SK-N-SH (cell line): Measurements from ENCODE around the gene SERPINA12. TPM values are rescaled to one million over a fixed set of nuclear protein-coding genes. Genes with fewer than 3 reads are reported as not detected.

Source experiments
- CTCF ChIA-PET: fragments of 300-600, 350-600 bp; formaldehyde crosslinking; extraction: SDS; loops from one replicate; lab custom pipeline; 2021; lab: Yijun Ruan, JAX
- POLR2A ChIA-PET: fragments of 350-600 bp; sonication (Branson Sonifier 250); formaldehyde crosslinking; extraction: SDS; loops from one replicate; lab custom pipeline; 2020; ENCODE audit warnings: antibody characterized with exemption, inconsistent platforms; lab: Yijun Ruan, JAX
- DNase-seq: peaks from one replicate; pipeline ENCODE4 v3.0.0; 2012
- H2AFZ ChIP-seq: fragments of 200-600 bp; sonication (generic); 2 replicates; pipeline ENCODE4 v1.8.1; 2016; ENCODE audit warnings: antibody characterized with exemption, mild to moderate bottlenecking, low read depth
- H3F3A ChIP-seq: fragments of 200-600 bp; sonication (generic); replicated peaks from 2 replicates; pipeline ENCODE3; 2016; ENCODE audit warnings: antibody characterized with exemption, mild to moderate bottlenecking; ENCODE audit not compliant: insufficient read depth
- H3K27ac ChIP-seq, 2 experiments: fragments of 200-500 bp in 1 of 2; fragments of 200-600 bp in 1 of 2; sonication (Bioruptor generic) in 1 of 2; sonication (generic), shearing (Covaris generic) in 1 of 2; 2 replicates each; pipeline versions ENCODE4 v1.5.1 to v1.6.1; 2014 to 2016; ENCODE audit warnings: low read depth in 2 of 2, inconsistent platforms in 1 of 2, low read length in 1 of 2, mild to moderate bottlenecking in 1 of 2, mixed read lengths in 1 of 2
- H3K27me3 ChIP-seq: fragments of 200-600 bp; sonication (generic), shearing (Covaris generic); 2 replicates; pipeline ENCODE4 v1.6.1; 2016; ENCODE audit warnings: mixed run types; ENCODE audit not compliant: insufficient read depth
- H3K36me3 ChIP-seq, 2 experiments: fragments of 200-500 bp in 1 of 2; fragments of 200-600 bp in 1 of 2; sonication (Bioruptor generic) in 1 of 2; sonication (generic) in 1 of 2; replicated peaks in 1 of 2; 2 replicates each; pipeline versions ENCODE3 to v1.5.1; 2014 to 2016; ENCODE audit warnings: low read length in 1 of 2, mild to moderate bottlenecking in 1 of 2; ENCODE audit not compliant: insufficient read depth in 2 of 2, control insufficient read depth in 1 of 2
- H3K4me1 ChIP-seq, 2 experiments: fragments of 200-500 bp in 1 of 2; fragments of 200-600 bp in 1 of 2; sonication (Bioruptor generic) in 1 of 2; sonication (generic), shearing (Covaris generic) in 1 of 2; 2 replicates each; pipeline versions ENCODE4 v1.5.1 to v1.6.1; 2014 to 2016; ENCODE audit warnings: low read depth in 1 of 2, low read length in 1 of 2, mixed run types in 1 of 2; ENCODE audit not compliant: insufficient read depth in 2 of 2, control insufficient read depth in 1 of 2
- H3K4me2 ChIP-seq: fragments of 200-600 bp; sonication (generic), shearing (Covaris generic); 2 replicates; pipeline ENCODE4 v1.6.1; 2017; ENCODE audit warnings: mixed run types
- H3K4me3 ChIP-seq, 2 experiments: fragments of 200-500 bp in 1 of 2; fragments of 200-600 bp in 1 of 2; sonication (Bioruptor generic) in 1 of 2; sonication (generic), shearing (Covaris generic) in 1 of 2; 2 replicates each; pipeline versions ENCODE4 v1.5.1 to v1.8.1; 2014 to 2016; ENCODE audit warnings: low read depth in 2 of 2, inconsistent platforms in 1 of 2, low read length in 1 of 2, mild to moderate bottlenecking in 1 of 2, mixed read lengths in 1 of 2, moderate library complexity in 1 of 2
- H3K79me2 ChIP-seq: fragments of 200-600 bp; sonication (generic); 2 replicates; pipeline ENCODE4 v1.8.1; 2017; ENCODE audit warnings: mild to moderate bottlenecking; ENCODE audit not compliant: insufficient read depth
- H3K9ac ChIP-seq: fragments of 200-600 bp; sonication (generic); 2 replicates; pipeline ENCODE4 v1.6.1; 2017; ENCODE audit warnings: mixed run types
- H3K9me2 ChIP-seq: fragments of 200-600 bp; sonication (generic); 2 replicates; pipeline ENCODE4 v1.6.1; 2017; ENCODE audit warnings: mixed run types
- H3K9me3 ChIP-seq: fragments of 200-600 bp; sonication (generic); 2 replicates; pipeline ENCODE4 v1.6.1; 2017; ENCODE audit warnings: mixed run types, mild to moderate bottlenecking, moderate library complexity
- H4K20me1 ChIP-seq: fragments of 200-600 bp; sonication (generic); 2 replicates; pipeline ENCODE4 v1.6.1; 2017; ENCODE audit warnings: mild to moderate bottlenecking, mixed run types; ENCODE audit not compliant: insufficient read depth
- CHD2 ChIP-seq: fragments of 150-350 bp; IDR thresholded peaks from 2 replicates; pipeline ENCODE4 v1.6.1; 2018; ENCODE audit warnings: low read length; ENCODE audit not compliant: partially characterized antibody
- EP300 ChIP-seq, 2 experiments: IDR thresholded peaks; 2 replicates each; pipeline versions ENCODE4 v1.4.0 to v1.6.1; 2012; ENCODE audit warnings: borderline replicate concordance in 1 of 2, low read depth in 1 of 2, low read length in 1 of 2
- EZH2phosphoT487 ChIP-seq: fragments of 200-600 bp; sonication (generic); IDR thresholded peaks from 2 replicates; pipeline ENCODE4 v1.6.1; 2017; ENCODE audit warnings: low read depth, mixed run types, mild to moderate bottlenecking, antibody characterized with exemption, moderate library complexity, borderline replicate concordance
- FOXJ3 ChIP-seq: sonication (generic); formaldehyde crosslinking; IDR thresholded peaks from 2 replicates; pipeline ENCODE4 v1.5.1; 2020; ENCODE audit warnings: mild to moderate bottlenecking, missing genetic modification reagents
- FOXM1 ChIP-seq: IDR thresholded peaks from 2 replicates; pipeline ENCODE4 v1.4.0; 2012; ENCODE audit warnings: low read depth, mild to moderate bottlenecking
- GATA2 ChIP-seq: sonication (generic); formaldehyde crosslinking; IDR thresholded peaks from 2 replicates; pipeline ENCODE4 v1.5.0; 2020; ENCODE audit warnings: mild to moderate bottlenecking, missing genetic modification reagents
- MXI1 ChIP-seq: IDR thresholded peaks from 2 replicates; pipeline ENCODE4 v1.6.1; 2012; ENCODE audit warnings: mild to moderate bottlenecking, low read depth, low read length, improper control_type of control experiment
- NFIC ChIP-seq: IDR thresholded peaks from 2 replicates; pipeline ENCODE4 v1.4.0; 2012; ENCODE audit warnings: borderline replicate concordance
- POLR2AphosphoS5 ChIP-seq: IDR thresholded peaks from 2 replicates; pipeline ENCODE4 v1.6.1; 2012; ENCODE audit warnings: low read depth, low read length
- RFX5 ChIP-seq: IDR thresholded peaks from 2 replicates; pipeline ENCODE4 v1.6.1; 2012; ENCODE audit warnings: mild to moderate bottlenecking, improper control_type of control experiment, low read length
- SIN3A ChIP-seq: IDR thresholded peaks from 2 replicates; pipeline ENCODE4 v1.6.1; 2012; ENCODE audit warnings: low read depth, mild to moderate bottlenecking, low read length, moderate library complexity, borderline replicate concordance
- TAF1 ChIP-seq: IDR thresholded peaks from 2 replicates; pipeline ENCODE4 v1.6.1; 2012; ENCODE audit warnings: low read depth, mild to moderate bottlenecking, low read length, moderate library complexity, borderline replicate concordance
- TCF12 ChIP-seq: IDR thresholded peaks from 2 replicates; pipeline ENCODE4 v1.4.0; 2012
- YY1 ChIP-seq: IDR thresholded peaks from 2 replicates; pipeline ENCODE4 v1.4.0; 2012; ENCODE audit warnings: low read depth, mild to moderate bottlenecking
- WGBS: methylation state at CpG from one replicate; pipeline ENCODE4 v1.1.6; 2017; ENCODE audit warnings: low lambda C conversion rate; 5-methylcytosine and 5-hydroxymethylcytosine counted together
- polyA plus RNA-seq, 3 experiments: library from polyadenylated mRNA; depleted of rRNA; stranded (reverse); fragments of >200 nt; gene quantifications; 2 replicates each; pipeline ENCODE4 v1.2.3, GENCODE V29; 2012
- TF ChIP-seq, protein P1 (sequence below): fragments of 150-350 bp; IDR thresholded peaks from 2 replicates; pipeline ENCODE4 v1.6.1; 2016; ENCODE audit warnings: mild to moderate bottlenecking, low read depth, low read length
- TF ChIP-seq, protein P2 (sequence below): IDR thresholded peaks from 2 replicates; pipeline ENCODE4 v1.4.0; 2012; ENCODE audit warnings: low read depth, borderline replicate concordance
- TF ChIP-seq, protein P3 (sequence below): IDR thresholded peaks from 2 replicates; pipeline ENCODE4; 2012
- TF ChIP-seq, protein P4 (sequence below): fragments of 150-350 bp; IDR thresholded peaks from 2 replicates; pipeline ENCODE4 v1.6.1; 2017; ENCODE audit warnings: antibody characterized with exemption, low read length, low read depth, borderline replicate concordance
- TF ChIP-seq, protein P5 (sequence below): IDR thresholded peaks from 2 replicates; pipeline ENCODE4 v1.6.1; 2012; ENCODE audit warnings: mild to moderate bottlenecking, low read depth, low read length, moderate library complexity

SERPINA12 gene
- polyA plus RNA-seq, 1 of the 3 experiments (the other 2 are of a cell fraction), result not detected

DNA sequence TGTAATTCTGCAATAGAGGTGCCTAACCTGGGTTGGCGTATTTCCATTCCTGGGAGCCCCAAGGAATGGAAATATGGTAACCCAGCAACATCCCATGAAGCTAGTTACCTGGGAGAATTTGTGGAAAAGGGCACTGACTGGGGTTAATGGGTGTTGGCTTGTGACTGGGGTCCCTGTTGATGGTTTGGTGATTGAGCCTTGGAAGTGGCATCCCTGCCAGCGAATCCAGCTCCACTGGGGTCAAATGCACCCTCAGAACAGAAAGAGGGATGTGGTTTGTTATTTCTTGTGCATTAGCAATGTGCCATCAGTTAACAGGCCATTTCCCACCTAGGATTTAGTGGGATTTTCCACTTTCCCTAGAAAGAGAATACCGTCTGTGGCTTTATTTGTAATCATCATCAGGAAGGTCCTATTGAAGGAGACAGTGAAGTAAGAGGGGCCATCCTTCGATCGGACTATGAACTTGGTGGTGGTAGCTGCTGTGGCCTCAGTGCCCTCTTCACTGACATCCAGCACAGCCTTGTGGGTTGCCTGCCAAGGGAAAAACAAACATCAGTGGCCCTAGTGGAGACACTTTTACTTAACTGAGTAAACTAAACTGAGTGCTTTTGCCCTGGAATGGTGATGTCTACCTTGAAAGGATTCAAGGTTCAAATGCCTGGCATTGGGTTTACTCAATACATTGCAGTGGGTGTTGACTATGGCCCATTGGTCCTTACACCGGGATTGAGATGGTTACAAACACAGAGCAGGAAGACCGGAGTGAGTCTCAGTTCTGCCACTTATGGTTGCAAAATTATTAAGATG lies 46.3 kb downstream of the SERPINA12 start:
- ChIA-PET CTCF (no interaction called here), POLR2A (no interaction called here)
- no peaks in the 10 kb centered on the region for H3K36me3 ChIP-seq
- no peak for DNase-seq
- H3K4me2 ChIP-seq, result no peak overlapping the region
- TF ChIP-seq, protein P1, sequence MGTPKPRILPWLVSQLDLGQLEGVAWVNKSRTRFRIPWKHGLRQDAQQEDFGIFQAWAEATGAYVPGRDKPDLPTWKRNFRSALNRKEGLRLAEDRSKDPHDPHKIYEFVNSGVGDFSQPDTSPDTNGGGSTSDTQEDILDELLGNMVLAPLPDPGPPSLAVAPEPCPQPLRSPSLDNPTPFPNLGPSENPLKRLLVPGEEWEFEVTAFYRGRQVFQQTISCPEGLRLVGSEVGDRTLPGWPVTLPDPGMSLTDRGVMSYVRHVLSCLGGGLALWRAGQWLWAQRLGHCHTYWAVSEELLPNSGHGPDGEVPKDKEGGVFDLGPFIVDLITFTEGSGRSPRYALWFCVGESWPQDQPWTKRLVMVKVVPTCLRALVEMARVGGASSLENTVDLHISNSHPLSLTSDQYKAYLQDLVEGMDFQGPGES, result no peak
- TF ChIP-seq YY1 (no peak), SIN3A (no peak), NFIC (no peak), POLR2AphosphoS5 (no peak), FOXM1 (no peak), CHD2 (no peak), RFX5 (no peak), FOXJ3 (CRISPR knock-in tag) (no peak), TCF12 (no peak), EP300 (IDR thresholded peaks at IDR 0.05; ENCODE audit: borderline replicate concordance in 1 of 2, low read depth in 1 of 2, low read length in 1 of 2) (no peak), GATA2 (CRISPR knock-in tag) (no peak), TAF1 (no peak), MXI1 (no peak), EZH2phosphoT487 (no peak)
- TF ChIP-seq, protein P2, sequence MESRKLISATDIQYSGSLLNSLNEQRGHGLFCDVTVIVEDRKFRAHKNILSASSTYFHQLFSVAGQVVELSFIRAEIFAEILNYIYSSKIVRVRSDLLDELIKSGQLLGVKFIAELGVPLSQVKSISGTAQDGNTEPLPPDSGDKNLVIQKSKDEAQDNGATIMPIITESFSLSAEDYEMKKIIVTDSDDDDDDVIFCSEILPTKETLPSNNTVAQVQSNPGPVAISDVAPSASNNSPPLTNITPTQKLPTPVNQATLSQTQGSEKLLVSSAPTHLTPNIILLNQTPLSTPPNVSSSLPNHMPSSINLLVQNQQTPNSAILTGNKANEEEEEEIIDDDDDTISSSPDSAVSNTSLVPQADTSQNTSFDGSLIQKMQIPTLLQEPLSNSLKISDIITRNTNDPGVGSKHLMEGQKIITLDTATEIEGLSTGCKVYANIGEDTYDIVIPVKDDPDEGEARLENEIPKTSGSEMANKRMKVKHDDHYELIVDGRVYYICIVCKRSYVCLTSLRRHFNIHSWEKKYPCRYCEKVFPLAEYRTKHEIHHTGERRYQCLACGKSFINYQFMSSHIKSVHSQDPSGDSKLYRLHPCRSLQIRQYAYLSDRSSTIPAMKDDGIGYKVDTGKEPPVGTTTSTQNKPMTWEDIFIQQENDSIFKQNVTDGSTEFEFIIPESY, result no peak
- TF ChIP-seq, protein P3, sequence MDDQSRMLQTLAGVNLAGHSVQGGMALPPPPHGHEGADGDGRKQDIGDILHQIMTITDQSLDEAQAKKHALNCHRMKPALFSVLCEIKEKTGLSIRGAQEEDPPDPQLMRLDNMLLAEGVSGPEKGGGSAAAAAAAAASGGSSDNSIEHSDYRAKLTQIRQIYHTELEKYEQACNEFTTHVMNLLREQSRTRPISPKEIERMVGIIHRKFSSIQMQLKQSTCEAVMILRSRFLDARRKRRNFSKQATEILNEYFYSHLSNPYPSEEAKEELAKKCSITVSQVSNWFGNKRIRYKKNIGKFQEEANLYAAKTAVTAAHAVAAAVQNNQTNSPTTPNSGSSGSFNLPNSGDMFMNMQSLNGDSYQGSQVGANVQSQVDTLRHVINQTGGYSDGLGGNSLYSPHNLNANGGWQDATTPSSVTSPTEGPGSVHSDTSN, result no peak
- TF ChIP-seq, protein P4, sequence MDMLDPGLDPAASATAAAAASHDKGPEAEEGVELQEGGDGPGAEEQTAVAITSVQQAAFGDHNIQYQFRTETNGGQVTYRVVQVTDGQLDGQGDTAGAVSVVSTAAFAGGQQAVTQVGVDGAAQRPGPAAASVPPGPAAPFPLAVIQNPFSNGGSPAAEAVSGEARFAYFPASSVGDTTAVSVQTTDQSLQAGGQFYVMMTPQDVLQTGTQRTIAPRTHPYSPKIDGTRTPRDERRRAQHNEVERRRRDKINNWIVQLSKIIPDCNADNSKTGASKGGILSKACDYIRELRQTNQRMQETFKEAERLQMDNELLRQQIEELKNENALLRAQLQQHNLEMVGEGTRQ, result no peak
- TF ChIP-seq, protein P5, sequence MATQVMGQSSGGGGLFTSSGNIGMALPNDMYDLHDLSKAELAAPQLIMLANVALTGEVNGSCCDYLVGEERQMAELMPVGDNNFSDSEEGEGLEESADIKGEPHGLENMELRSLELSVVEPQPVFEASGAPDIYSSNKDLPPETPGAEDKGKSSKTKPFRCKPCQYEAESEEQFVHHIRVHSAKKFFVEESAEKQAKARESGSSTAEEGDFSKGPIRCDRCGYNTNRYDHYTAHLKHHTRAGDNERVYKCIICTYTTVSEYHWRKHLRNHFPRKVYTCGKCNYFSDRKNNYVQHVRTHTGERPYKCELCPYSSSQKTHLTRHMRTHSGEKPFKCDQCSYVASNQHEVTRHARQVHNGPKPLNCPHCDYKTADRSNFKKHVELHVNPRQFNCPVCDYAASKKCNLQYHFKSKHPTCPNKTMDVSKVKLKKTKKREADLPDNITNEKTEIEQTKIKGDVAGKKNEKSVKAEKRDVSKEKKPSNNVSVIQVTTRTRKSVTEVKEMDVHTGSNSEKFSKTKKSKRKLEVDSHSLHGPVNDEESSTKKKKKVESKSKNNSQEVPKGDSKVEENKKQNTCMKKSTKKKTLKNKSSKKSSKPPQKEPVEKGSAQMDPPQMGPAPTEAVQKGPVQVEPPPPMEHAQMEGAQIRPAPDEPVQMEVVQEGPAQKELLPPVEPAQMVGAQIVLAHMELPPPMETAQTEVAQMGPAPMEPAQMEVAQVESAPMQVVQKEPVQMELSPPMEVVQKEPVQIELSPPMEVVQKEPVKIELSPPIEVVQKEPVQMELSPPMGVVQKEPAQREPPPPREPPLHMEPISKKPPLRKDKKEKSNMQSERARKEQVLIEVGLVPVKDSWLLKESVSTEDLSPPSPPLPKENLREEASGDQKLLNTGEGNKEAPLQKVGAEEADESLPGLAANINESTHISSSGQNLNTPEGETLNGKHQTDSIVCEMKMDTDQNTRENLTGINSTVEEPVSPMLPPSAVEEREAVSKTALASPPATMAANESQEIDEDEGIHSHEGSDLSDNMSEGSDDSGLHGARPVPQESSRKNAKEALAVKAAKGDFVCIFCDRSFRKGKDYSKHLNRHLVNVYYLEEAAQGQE, result no peak
- no peaks in the 10 kb centered on the region for H3K4me1 ChIP-seq
- 54% methylated on average over 7 of the region's 7 CpGs for WGBS
- H3K27me3 ChIP-seq, result peaks cover 12% of the 10 kb centered on the region; the same call in 1 of the 2 replicates
- no peaks in the 10 kb centered on the region for H3K9me3 ChIP-seq
- H2AFZ ChIP-seq, result no peak overlapping the region
- no peaks in the 10 kb centered on the region for H3F3A ChIP-seq
- no peak overlapping the region for H3K9ac ChIP-seq
- no peaks in the 10 kb centered on the region for H3K9me2 ChIP-seq
- H3K4me3 ChIP-seq, result no peak overlapping the region
- H3K79me2 ChIP-seq, result no peaks in the 10 kb centered on the region
- no peak overlapping the region for H3K27ac ChIP-seq
- H4K20me1 ChIP-seq, result no peaks in the 10 kb centered on the region
